NT2/D1 (cell line): ENCODE data around the gene CBR3.

Experiments
- YY1 ChIP-seq: IDR thresholded peaks from 2 replicates; pipeline ENCODE4 v1.6.1; 2011; ENCODE audit not compliant: insufficient read length, insufficient read depth
- ZNF274 ChIP-seq: IDR thresholded peaks from 2 replicates; pipeline ENCODE4 v1.6.1; 2011; ENCODE audit warnings: mild to moderate bottlenecking, low read depth, low read length

DNA sequence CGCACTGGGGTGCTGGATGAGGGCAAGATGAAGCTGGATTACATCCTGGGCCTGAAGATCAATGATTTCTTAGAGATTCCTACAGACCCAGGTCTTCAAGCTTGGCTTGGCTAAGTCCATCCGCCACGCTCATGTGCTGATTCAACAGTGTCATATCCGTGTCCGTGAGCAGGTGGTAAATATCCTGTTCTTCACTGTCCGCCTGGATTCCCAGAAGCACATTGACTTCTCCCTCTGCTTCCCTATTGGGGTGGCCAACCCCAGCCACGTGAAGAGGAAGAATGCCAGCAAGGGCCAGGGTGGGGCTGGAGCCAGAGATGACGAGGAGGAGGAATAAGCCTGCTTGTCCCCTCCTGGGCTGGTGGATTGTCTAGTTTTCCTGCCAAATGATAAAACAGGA, 2.2 kb upstream of the CBR3 start:
- TF ChIP-seq ZNF274 (no peak), YY1 (no peak)
